IMR-90 (cell line): ENCODE results near the gene TEX48.

ENCODE experiments used
- BHLHE40 ChIP-seq: fragments of 150-350 bp; IDR thresholded peaks from 2 replicates; pipeline ENCODE4 v1.6.1; 2016; ENCODE audit warnings: mild to moderate bottlenecking, low read depth, low read length
- CEBPB ChIP-seq: IDR thresholded peaks from 2 replicates; pipeline ENCODE4 v1.6.1; 2012; ENCODE audit warnings: low read depth, low read length, improper control_type of control experiment
- CTCF ChIP-seq: conservative IDR thresholded peaks from 2 replicates; pipeline ENCODE4 v1.5.1; 2012; ENCODE audit warnings: mild to moderate bottlenecking, low read depth, low read length, improper control_type of control experiment
- NFE2L2 ChIP-seq: fragments of 150-350 bp; IDR thresholded peaks from 2 replicates; pipeline ENCODE4 v1.6.1; 2016; ENCODE audit warnings: low read depth, mild to moderate bottlenecking, low read length
- POLR2A ChIP-seq: IDR thresholded peaks from 2 replicates; pipeline ENCODE4 v1.6.1; 2012; ENCODE audit warnings: mild to moderate bottlenecking, low read depth, low read length
- USF2 ChIP-seq: fragments of 150-350 bp; IDR thresholded peaks from 2 replicates; pipeline ENCODE4 v1.6.1; 2017; ENCODE audit warnings: mild to moderate bottlenecking, antibody characterized with exemption, low read length, low read depth

- TF ChIP-seq CEBPB (no peak), CTCF (no peak), USF2 (no peak), BHLHE40 (no peak), POLR2A (no peak), NFE2L2 (no peak)
These were observed 15.1 kb downstream of the TEX48 start for GRCh38 chr9:114666851-114667250.
